GM19455 (cell line): ENCODE data around the gene ANXA4.

ENCODE experiments used
- ATAC-seq: cut with Tn5 transposase; IDR thresholded peaks from one replicate; pipeline ENCODE4 v1.9.1; 2021; ENCODE audit not compliant: unreplicated experiment

Gene ANXA4

DNA sequence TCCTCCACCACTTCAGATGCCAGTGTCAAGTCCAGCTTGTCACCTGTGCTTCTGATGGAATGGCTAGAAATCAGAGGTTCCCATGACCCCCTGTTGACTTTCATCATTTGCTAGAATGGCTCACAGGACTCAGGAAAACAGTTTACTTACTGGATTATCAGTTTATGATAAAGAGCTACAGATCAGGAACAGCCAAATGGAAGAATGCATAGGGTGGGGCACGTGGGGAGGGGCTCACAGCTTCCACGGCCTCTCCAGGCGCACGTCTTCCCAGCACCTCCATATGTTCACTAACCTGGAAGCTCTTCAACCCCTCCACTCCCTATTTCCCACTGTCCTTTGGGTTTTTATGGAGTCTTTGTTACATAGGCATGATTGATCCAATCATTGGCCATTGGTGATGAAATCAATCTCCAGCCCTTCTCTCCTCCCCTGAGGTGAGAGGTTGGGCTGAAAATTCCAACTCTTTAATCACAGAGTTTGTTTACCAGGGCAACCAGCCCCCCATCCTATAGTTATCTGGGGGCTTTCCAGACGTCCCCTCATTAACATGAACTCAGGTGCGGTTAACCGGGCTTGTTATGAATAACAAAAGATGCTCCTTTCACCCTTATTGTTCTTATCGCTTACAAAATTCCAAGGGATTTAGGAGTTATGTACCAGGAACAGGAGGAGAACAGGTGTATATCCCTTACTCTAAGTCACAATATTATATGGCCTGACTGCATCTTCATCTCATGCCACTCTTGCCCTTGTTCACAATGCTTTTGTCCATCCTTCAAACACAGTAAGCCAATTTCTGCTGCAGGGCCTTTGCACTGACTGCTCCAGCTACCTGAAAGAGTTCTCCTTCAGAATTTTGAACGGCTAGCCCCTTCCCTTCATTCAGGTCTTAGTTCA lies 35.2 kb downstream of the ANXA4 start:
- no peak for ATAC-seq

DNA sequence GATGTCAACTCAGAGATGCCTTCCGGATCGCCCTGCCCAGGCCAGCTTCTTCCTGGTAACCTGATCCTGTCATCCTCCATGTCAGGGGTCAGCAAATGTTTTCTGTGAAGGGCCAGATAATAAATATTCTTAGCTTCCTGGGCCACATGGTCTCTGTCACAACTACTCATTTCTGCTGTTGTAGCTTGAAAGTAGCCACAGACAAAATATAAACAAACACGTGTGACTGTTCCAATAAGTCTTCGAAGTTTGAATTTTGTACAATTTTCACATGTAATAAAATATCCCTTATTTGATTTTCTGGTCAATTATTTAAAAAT lies 35.8 kb downstream of the ANXA4 start:
- no peak for ATAC-seq

DNA sequence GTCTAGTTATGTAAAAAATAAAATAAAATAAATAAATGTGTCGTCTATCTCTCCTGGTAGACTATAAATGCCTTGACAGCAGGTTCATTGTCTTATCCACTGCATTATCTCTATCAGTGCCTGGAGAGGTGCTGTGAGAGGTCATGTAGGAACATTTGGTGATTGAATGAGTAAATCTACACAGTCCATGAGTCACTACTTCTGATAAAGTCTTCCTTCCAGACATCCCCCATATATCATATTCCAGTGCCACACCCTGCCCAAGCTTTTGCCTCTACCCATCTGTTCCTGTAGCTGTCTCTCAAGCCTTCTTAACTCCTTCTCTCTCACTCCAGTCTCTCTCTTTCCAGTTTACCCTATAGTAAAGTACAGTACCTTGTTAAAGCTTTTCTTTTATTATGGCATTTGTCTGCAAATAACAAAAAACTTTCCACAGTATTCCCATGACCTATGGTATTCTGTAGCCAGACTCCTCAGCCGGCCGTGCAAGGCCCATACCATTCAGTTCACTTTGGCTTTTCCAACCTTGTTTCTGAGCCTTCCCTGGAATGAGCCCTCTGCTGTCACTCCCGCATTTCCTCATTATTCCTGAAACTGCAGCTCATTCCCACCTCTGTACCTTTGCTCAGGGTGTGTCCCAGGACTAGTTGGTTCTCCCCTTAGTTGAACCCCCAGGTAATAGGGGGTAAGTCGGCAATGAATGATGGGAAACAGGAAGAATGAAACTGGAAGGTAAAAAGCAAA lies 37.5 kb downstream of the ANXA4 start:
- ATAC-seq, result no peak

DNA sequence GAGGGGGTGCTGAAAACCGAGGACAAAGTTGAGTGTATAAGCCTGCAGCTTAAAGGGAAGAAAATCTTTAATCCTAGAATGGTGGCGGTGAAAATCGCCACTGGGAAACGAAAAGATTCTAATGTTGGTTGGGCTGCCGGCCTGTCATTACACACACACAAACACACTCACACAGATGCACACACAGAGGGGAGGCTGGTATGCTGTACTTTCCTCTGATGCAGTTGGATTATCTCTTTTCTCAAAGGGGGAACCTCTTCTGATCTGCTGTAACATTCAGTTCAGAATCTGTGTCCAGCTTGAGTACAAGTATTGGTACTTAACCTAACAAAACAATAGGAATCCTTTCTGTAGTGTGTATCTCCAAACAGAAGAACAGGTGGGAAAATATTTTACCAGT lies 39.0 kb downstream of the ANXA4 start:
- no peak for ATAC-seq

DNA sequence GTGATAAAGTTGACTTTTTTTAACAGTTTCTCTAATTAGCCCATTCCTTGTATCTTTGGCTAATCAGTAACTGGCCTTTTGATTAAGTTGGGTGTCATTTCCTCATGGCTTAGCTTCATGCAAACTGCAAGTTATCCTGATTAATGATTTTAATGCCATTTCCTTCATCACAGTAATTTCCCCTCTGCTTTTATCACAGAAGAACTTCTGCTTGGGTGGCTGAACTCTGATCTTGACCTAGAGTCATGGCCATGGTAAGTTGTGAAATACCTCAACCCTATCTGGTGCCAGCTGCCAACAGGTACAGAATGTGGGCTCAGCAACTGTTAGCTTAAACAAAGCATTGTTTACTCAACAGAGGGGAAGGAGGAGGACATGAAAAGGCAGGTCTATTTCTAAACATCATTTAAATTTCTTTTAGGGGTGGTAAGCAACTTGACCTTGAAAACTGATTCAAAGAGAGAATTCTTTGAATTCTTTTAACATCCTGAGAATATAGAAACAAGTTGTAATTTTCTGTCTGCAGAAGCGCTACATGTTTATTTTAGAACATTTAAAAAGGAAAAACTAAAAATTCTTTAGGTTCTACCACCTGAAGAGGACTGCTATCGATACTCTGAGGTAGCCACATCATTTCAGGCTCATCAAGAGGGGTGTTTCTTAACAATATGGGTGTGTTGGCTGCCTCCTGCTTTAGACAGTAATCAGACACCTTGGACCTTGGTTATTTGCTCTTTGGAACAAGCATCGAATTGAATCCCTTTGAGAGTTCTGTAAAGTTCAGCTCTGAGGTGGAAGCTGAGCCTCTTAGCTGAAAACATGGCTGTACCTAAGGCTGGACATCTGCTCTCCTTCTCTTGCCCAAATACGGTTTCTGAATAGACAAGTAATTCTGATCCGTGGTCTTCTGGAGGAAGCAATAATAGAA lies 39.7 kb downstream of the ANXA4 start:
- no peak for ATAC-seq

DNA sequence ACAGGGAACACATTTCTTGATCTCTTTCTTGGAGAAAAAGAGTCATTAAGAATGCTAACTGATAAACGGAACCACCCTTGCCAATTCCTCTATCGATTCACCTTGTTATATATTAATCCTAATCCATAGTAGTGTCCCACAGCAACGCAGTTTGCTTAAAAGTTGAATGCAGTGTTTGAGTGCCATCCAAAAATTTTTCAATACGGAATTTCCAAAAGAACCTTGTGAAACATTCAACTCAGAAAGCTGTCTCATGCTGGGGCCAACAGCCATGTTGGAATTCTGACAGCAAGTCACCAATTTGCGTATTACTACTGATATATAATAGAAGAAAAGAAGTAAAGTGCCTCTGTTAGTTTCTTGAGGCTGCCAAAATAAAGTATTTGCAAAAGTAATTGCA lies 42.3 kb downstream of the ANXA4 start:
- ATAC-seq, result no peak

DNA sequence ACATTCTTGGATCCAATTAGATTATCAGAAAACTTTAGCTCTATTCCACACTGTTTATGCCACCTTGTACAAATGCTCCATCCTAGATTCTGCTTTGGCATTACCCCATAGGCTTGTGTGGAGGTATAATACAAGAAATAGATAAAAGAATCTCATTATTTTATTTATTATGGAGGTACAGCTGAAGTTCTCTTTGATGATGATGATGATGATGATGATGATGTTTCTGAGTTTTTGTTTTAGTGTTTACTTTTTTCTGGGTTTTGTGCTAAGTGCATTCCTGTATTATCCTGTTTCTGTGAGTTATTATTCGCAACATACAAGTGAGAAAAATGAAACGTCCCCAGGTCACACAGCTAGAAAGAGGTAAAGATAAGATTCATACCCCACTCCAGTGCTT lies 43.4 kb downstream of the ANXA4 start:
- ATAC-seq, result no peak

DNA sequence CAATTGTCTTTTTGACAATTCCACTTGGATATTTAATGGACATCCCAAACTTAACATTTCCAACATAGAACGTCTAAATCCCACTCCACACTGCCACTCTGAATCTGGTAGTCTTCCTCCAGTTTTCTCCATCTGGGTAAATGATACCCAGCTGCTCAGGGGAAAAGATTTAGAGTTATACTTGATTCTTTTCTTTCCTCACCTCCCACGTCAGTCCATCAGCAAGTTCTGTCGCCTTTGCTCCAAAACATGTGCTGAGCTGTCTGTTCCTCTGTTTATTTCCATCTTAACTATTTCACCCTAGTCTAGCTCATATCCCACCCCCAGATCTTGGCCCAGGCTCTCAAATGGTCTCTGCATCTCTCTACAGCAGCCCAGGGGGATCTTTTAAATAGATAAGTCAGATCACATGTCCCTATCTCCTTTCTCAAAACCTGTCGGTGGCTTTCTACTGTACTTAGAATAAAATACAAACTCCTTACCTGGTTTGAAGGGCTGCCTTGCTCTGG lies 44.2 kb downstream of the ANXA4 start:
- ATAC-seq, result no peak

DNA sequence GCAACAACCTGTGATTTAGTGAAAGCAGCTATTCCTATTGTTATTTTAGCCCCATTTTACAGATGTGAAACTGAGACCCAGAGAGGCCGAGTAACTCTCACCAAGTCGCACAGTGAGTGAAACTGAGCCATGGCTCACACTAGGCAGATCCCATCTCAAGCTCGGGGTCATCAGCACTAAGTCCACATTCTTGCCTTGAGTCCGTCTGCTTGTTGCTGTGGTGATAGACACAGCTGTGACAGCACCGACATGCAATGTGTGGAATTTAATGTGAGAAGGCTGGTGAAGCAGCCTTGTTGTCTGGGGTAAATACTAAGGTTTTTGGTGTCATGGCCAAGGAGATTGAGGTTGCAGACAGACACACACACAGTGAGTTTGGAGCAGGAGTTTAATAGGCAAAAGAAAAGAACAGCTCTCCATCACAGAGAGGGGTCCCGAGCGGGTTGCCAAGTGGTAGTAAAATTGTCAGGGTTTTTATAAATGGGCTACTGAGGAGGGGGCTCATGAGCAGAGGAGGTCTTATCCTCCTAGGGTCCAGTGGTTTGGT lies 47.3 kb downstream of the ANXA4 start:
- peak; percentile 59 for ATAC-seq

DNA sequence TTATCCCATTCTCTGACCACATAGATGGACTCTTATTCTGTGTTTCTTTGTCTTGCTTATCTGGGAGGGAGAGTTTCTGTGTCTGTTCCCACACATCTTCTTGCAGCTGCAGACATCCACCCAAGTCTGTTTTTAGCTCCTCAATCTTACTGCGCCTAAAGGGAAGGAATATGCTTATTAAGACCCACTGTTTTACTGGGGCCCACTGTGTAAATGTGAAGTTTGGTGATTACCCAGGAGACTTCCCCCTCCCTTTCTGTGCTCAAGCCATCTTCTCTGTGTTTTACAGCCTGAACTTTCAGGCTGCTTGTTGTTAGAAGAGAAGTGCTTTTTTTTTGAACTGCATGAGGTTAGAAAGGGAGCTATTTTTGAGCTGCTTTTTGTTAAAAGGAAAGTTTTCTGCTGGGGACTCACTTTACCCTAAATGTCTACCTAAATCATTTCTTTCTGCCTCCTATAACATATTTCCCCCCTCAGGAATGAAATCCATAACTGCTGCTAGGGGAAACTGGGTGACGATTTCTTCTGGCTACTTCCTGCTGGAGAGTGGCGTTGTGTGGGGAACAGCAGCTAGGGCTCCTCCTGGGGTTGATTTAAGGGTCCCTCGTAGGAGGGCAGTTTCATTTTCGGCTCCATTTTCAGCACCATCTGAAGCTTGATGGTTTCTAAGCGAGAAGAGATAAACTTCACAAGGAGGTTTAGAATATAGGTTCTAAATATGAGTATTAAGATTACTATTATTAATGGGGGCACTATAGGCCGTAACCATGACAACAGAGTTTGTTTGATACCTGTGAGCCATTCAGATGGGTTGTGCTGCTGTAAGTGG lies 48.1 kb downstream of the ANXA4 start:
- peak; percentile 54 for ATAC-seq

DNA sequence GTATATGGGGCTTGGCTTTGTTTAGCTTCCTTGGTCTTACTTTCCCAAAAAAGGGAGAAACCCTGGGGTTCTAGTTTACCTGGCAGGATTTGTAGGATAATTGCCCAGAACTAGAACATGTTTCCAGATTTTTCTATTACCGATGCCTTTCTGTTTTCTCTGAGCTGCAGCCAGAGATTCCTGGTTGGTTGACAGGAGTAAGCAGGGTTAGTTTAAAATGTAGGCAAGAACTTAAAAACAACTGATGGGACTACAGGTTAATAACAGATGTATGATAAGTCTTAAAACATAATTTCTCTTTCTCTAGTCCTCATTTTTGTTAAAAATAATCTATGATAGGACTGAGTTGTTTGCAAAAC lies 48.6 kb downstream of the ANXA4 start:
- no peak for ATAC-seq

DNA sequence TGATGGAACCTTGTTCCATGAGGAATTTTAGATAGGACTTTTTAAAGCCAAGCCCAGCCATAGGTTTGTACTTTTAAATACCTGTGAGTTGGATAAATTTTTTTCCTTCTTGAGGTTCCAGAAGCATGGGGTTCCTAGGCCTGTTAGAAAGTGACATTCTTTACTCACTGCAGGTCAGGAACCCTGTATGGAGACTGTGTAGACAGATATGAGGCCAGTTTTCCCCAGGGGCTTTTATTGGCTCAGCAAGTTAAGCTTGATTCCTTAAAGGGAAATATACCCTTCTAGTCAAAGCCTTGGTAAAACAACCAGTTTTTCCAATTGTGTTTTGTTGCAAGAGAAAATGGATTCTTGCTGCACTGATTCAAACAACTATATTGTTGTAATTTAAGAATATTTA lies 49.1 kb downstream of the ANXA4 start:
- ATAC-seq, result no peak

DNA sequence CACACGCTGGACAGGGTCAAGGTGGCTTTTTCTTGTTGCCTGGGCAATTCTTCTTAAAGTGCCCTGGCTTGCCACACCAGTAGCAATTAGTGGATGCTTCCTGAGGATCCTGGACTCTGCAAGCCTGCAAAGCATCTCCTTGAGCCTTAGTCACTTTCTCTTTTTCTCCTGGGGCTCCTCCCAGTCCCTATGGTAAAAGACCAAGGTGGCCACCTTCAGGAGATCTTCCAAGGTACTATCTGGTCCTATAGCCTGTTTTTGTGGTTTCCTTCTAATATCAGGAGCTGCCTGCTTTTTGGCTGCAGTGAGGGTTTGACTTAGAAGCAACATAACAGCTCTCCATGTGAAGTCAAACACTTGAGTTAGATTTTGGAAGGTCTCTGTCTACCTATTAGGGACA lies 54.2 kb downstream of the ANXA4 start:
- no peak for ATAC-seq

DNA sequence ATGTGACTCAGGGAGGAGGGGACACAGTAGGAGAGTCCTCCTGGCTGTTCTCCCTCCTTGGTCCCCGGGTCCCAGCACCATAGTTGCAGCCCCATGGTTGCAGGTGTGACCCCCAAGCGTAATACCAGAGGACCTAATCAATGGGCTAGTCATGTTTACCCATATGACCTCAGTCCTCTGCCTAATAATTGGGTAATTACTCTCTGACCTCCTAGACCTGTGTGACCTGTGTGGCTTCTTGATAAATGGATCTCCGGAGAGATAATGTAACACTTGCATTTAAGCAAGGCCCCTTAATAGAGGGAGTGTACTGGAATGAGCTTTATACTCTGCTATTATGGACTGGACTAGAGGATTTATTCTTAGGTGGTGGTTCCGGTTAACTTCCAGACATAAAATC lies 55.3 kb downstream of the ANXA4 start:
- ATAC-seq, result no peak

DNA sequence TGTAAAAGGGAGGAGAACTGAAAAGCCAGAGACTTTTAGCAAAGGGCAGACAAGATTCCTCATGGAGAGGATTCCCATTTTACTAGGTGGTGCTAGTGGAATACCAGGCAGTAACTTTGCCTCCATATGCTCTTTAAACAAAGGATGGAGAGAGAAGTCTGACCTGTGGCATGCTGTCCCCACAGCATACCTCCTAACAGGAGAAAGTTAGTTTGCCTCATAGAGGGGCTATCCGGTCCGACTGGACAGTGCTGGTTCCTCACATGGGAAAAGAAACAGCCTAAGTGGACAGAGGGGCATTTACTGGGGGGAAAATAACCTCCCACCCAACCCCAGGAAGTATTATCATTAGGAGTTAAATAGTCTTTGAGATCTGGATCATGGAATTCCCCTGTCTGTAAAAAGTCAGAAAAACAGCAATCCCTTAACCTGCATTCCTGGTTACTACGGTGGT lies 55.9 kb downstream of the ANXA4 start:
- ATAC-seq, result no peak

DNA sequence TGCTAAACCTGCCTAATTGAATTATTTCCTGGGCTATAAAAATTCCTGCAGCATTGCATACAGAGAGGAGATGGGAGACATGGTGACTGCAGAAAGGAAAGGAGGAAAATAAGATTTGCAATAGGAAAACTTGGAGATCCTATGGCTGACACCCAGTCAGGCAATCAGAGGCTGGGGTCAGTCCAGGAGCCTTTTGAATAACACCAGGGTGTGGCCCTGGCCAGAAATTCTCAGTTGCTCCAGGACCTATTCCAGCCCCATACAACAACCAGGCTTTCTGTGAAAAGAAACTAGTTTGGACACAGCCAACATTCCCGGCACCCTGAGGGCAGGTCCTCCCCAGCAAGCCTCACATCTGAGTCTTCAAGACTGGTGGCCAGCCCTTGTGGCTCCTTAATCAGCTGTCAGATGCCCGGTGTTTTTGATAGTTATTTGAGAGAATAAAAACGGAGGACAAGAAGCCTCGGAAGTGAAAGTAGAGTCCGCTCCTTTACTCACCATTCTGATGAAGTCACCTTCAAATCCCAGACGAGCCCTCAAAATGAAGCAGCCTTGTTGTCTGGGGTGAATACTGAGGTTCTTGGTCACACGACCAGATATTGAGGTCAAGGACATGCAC lies 56.5 kb downstream of the ANXA4 start:
- no peak for ATAC-seq

DNA sequence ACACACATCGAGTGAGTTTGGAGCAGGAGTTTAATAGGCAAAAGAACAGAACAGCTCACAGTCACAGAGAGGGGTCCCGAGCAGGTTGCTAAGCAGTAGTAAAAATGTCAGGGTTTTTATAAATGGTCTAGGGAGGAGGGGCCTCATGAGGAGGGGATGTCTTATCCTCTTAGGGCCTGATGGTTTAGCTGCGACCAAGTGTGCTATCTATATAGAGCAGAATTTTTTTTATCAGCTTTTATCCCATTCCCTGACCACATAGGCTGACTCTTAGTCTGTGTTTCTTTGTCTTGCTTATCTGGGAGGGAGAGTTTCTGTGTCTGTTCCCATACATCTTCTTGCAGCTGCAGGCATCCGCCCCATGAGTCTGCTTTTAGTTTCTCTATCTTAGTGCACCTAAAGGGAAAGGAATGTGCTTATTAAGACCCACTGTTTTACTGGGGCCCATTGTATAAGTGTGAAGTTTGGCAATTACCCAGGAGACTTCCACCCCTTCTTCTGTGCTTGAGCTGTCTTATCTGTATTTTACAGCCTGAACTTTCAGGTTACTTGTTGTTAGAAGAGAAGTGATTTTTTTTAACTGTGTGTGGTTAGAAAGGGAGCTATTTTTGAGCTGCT lies 57.1 kb downstream of the ANXA4 start:
- ATAC-seq, result peak; percentile 44

DNA sequence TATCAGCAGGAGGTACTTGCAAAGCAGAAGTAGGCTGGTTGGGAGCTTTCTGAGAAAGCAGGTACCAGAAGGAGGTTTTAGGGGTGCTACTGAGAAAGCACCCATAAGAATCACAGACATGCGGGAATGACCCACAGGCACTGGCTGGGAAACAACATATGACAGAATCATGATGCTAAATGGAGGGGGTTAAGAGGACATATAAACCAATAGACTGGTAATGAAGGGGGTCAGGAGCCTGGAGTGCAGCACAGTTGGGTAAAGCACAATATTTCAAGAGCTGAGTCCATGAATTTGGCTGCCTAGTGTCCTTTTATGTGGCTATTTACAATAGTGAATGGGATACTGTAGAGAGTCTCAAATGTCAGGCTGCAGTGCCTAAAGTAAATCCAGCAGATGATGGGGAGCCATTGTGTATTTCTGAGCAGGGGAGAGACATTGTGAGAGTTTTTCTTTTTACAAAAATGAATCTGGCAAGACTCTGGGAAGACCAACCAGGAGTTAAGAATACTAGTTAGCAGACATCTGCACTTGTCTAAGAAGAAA lies 59.9 kb downstream of the ANXA4 start:
- ATAC-seq, result no peak
